Progenitor cell of endocrine pancreas (in vitro differentiated cells): ENCODE results near the gene ATXN1. TPM values are rescaled to one million over a fixed set of nuclear protein-coding genes. Genes with fewer than 3 reads are reported as not detected.
A peak's percentile ranks its signal among the peaks of the same experiment; 100 is the strongest.

Experiments
- DNase-seq: peaks from one replicate; pipeline ENCODE4 v3.0.0; 2021; ENCODE audit warnings: low spot score; ENCODE audit not compliant: unreplicated experiment
- H3K27ac Mint-ChIP-seq: 2 replicates; pipeline ENCODE4 v1.8.0; 2021; ENCODE audit warnings: mild to moderate bottlenecking, moderate library complexity, mixed read lengths
- H3K27me3 Mint-ChIP-seq: 2 replicates; pipeline ENCODE4 v1.8.0; 2021; ENCODE audit warnings: mixed read lengths
- H3K36me3 Mint-ChIP-seq: 2 replicates; pipeline ENCODE4 v1.8.0; 2022; ENCODE audit warnings: mixed read lengths; ENCODE audit not compliant: insufficient read depth
- H3K4me1 Mint-ChIP-seq: 2 replicates; pipeline ENCODE4 v1.8.0; 2021; ENCODE audit warnings: low read depth, mixed read lengths
- H3K4me3 Mint-ChIP-seq: 2 replicates; pipeline ENCODE4 v1.8.0; 2021; ENCODE audit warnings: low read depth, mild to moderate bottlenecking, moderate library complexity, mixed read lengths
- H3K9me3 Mint-ChIP-seq: 2 replicates; pipeline ENCODE4 v1.8.0; 2021; ENCODE audit warnings: low read depth, mixed read lengths
- total RNA-seq: library from RNA; stranded (reverse); gene quantifications from 2 replicates; pipeline ENCODE4 v1.2.1, GENCODE V29; 2021
- TF ChIP-seq, protein P1 (sequence below): fragments of 200-600 bp; sonication (generic); IDR thresholded peaks from one replicate; pipeline ENCODE4 v1.5.0; 2021; ENCODE audit warnings: antibody characterized with exemption, mild to moderate bottlenecking; ENCODE audit not compliant: unreplicated experiment

Gene ATXN1
- total RNA-seq, 1 donor from 2014 or later: 35.8 TPM

DNA sequence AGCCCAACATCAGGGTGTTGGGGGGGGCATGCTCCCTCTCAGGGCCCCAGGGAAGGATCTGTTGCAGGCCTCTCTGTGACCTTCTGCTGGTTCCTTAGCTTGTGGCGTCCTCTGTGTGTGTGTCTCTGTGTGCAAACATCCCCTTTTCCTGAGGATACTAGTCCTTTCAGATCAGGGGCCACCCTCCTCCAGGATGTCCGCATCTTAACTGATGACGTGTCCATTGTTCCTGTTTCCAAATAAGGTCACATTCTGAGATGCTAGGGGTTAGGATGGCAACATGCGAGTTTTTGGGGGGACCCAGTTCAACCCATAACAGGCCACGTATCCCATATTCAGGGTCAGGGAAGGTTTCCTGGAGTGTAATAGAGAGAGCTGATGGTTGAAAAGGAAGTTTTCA is 482.0 kb downstream of the ATXN1 start:
- H3K9me3 Mint-ChIP-seq: no peaks in the 10 kb centered on the region
- DNase-seq: no peak
- H3K27ac Mint-ChIP-seq: no peak overlapping the region

DNA sequence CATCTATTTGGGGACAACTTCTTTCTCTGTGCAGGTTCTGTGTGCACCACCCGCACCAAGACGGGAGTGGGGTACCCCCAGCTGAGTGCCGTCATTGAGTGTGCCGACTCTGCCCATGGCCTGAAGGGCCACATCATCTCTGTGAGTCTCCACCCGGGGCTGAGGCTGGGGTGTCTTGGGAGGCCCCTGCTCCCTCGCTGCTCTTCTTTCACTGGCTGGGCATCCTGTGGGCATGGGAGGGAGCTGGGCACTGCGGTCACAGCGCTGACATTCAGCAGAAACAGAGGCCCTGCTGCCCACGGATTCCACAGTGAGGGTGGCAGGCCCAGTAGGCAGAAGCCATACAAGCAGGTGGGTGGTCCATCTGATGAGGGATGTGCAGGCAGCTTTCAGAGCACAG is 482.5 kb downstream of the ATXN1 start:
- TF ChIP-seq, protein P1, sequence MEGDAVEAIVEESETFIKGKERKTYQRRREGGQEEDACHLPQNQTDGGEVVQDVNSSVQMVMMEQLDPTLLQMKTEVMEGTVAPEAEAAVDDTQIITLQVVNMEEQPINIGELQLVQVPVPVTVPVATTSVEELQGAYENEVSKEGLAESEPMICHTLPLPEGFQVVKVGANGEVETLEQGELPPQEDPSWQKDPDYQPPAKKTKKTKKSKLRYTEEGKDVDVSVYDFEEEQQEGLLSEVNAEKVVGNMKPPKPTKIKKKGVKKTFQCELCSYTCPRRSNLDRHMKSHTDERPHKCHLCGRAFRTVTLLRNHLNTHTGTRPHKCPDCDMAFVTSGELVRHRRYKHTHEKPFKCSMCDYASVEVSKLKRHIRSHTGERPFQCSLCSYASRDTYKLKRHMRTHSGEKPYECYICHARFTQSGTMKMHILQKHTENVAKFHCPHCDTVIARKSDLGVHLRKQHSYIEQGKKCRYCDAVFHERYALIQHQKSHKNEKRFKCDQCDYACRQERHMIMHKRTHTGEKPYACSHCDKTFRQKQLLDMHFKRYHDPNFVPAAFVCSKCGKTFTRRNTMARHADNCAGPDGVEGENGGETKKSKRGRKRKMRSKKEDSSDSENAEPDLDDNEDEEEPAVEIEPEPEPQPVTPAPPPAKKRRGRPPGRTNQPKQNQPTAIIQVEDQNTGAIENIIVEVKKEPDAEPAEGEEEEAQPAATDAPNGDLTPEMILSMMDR: no peak
- no peaks in the 10 kb centered on the region for H3K9me3 Mint-ChIP-seq
- peaks cover 7% of the 10 kb centered on the region for H3K4me1 Mint-ChIP-seq
- H3K36me3 Mint-ChIP-seq: no peaks in the 10 kb centered on the region
- no peak overlapping the region for H3K27ac Mint-ChIP-seq
- H3K27me3 Mint-ChIP-seq: peaks cover 20% of the 10 kb centered on the region
- H3K4me3 Mint-ChIP-seq: no peak overlapping the region
- DNase-seq: no peak

More for the DNA sequence above, 482.0 kb downstream of the ATXN1 start:
- Mint-ChIP-seq H3K36me3 (no peaks in the 10 kb centered on the region), H3K4me1 (peaks cover 7% of the 10 kb centered on the region), H3K4me3 (no peak overlapping the region), H3K27me3 (peaks cover 20% of the 10 kb centered on the region)
- TF ChIP-seq, protein P1: no peak

GRCh38 chr6:16278048-16278724 is 483.1 kb downstream of the ATXN1 start:
- Mint-ChIP-seq H3K36me3 (no peaks in the 10 kb centered on the region), H3K27me3 (peaks cover 20% of the 10 kb centered on the region), H3K4me1 (peaks cover 7% of the 10 kb centered on the region), H3K9me3 (no peaks in the 10 kb centered on the region), H3K4me3 (no peak overlapping the region), H3K27ac (peak overlapping the region; percentile 14)
- no peak for DNase-seq
- TF ChIP-seq, protein P1: no peak

DNA sequence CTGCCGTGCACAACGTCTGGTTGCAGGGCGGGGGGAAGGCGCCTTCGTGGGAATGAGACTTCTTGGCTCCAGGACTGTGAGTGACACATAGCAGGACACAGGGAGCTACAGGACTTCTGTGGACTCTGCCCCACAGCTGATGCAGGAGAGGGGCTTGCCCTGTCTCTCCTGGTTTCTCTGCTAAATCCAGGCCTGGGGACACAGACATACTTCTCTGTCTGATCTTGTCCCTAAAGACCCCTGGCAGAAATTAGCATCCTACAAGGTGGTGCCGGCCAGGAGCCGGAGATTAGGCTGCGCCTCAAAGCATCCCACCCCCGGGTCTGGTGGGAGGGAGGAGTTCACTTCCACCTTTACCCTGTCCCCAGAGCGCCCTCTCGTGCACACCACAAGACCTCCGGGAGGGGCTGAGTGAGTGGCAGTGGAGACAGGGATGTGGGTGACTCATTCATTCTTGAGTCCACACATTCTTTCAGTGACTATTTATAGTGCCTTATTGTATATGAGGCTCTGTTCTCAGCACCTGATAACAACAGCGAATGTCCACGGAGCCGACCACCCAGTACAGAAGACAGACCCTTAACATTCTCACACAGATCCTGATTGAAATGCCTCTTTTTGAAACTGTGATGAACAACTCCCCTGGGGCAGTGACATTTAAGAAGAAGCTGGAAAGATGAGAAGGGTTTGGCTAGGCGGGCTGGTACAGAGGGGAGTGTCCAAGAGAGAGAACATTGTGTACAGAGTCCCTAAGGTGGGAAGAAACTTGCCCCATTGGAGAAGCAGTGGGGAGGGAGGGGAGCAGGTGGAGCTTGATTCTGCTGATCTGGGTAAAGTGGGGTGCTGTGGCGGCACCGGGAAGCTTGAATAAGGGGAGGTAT is 483.9 kb downstream of the ATXN1 start:
- H3K9me3 Mint-ChIP-seq: no peaks in the 10 kb centered on the region
- TF ChIP-seq, protein P1: peak; percentile 45
- H3K27ac Mint-ChIP-seq: peak overlapping the region; percentile 75
- DNase-seq: peak; percentile 30
- H3K27me3 Mint-ChIP-seq: peaks cover 20% of the 10 kb centered on the region
- no peak overlapping the region for H3K4me3 Mint-ChIP-seq
- no peaks in the 10 kb centered on the region for H3K36me3 Mint-ChIP-seq
- H3K4me1 Mint-ChIP-seq: peaks cover 7% of the 10 kb centered on the region

- Mint-ChIP-seq H3K27ac (no peak overlapping the region), H3K36me3 (no peaks in the 10 kb centered on the region), H3K27me3 (peaks cover 20% of the 10 kb centered on the region), H3K4me3 (no peak overlapping the region), H3K9me3 (no peaks in the 10 kb centered on the region), H3K4me1 (peaks cover 7% of the 10 kb centered on the region)
- TF ChIP-seq, protein P1: no peak
- no peak for DNase-seq
Measured at GRCh38 chr6:16274885-16275589, 486.2 kb downstream of the ATXN1 start.
